ENCODE results near the gene CCDC69. TPM values are rescaled to one million over a fixed set of nuclear protein-coding genes. Genes with fewer than 3 reads are reported as not detected.

CCDC69 gene
- polyA plus RNA-seq, 2 of the 4 experiments (the other 2 are of a cell fraction), result 2.9 to 3.0 TPM

DNA sequence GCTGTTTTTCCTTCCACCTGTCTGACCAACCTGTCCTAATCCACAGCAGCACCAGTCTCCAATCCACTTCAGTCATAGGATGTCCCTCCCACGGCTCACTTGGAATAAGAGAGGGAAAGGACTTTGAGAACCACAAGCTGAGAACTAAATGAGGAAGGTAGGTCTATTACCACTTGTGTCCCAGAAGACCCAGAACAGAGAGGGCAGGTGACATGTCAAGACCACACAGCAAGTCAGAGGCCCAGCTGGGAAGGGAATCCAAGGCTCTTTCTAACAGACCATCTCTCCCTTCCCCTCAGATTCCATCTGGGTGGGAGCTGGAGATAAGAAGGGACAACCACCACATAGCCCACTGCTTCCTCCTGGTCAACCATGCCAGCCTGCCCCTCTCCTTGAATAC is 81.0 kb downstream of the CCDC69 start:
- WGBS (ENCODE audit: missing lambda C conversion rate), result 50% methylated on average over 1 of the region's 1 CpG
- ATAC-seq, result no peak
- Histone ChIP-seq H3K27ac (no peak overlapping the region), H3K4me3 (no peak overlapping the region), H3K4me2 (no peak overlapping the region), H3K9me3 (no peaks in the 10 kb centered on the region), H3K4me1 (no peaks in the 10 kb centered on the region)
- no peak for DNase-seq (ENCODE audit: low read depth in 1 of 2, low spot score in 1 of 2)
- no peak for TF ChIP-seq ZNF302 (CRISPR knock-in tag; IDR thresholded peaks at IDR 0.05)
- no peak for TF ChIP-seq RAD21 (conservative IDR thresholded peaks at IDR 0.05 in 1 of 2, IDR thresholded peaks at IDR 0.05 in 1 of 2)
- TF ChIP-seq ZC3H11A (IDR thresholded peaks at IDR 0.05), result no peak
- TF ChIP-seq MYC (IDR thresholded peaks at IDR 0.05; ENCODE audit: borderline replicate concordance, low read length), result no peak
- no peak for TF ChIP-seq EHF (CRISPR knock-in tag; IDR thresholded peaks at IDR 0.05)
- TF ChIP-seq ZSCAN20 (CRISPR knock-in tag; IDR thresholded peaks at IDR 0.05), result no peak
- no peak for TF ChIP-seq NFE2L2 (conservative IDR thresholded peaks at IDR 0.05; ENCODE audit: low read length)
- TF ChIP-seq CTCF (IDR thresholded peaks at IDR 0.05), result no peak
- POLR2A ChIA-PET, result no interaction called here
- CTCF ChIA-PET, result interaction anchor here (1.5 to 7.4 kb wide), 4 partner anchors 17 to 91 kb away, joined by 4 to 39 read pairs (median 16); no protein-coding TSS in a partner anchor
- no peak for FAIRE-seq

DNA sequence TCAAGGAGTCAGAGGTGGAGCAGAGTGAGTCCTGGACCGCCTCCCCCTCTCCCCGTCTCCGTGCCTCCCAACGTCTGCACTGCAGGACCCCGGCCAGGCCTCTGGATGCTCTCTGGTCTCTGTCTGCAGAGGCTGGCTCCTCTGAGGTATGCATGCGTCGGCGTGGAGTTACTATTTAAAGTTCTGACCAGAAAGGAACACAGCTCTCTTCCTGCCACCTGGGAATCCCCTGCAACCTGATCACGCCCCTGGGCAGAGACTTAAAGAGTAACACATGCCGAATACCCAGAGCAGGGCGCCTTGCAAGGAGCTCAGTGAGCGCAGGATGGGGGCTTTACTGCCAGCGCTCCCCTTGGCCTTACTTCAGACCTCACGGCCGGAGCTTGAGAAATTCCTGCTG is 82.4 kb downstream of the CCDC69 start:
- DNase-seq (ENCODE audit: low read depth in 1 of 2, low spot score in 1 of 2), result no peak
- CTCF ChIA-PET, result interaction anchor here (0.7 to 7.4 kb wide), 6 partner anchors 9 to 90 kb away, joined by 3 to 39 read pairs (median 7); no protein-coding TSS in a partner anchor
- no peak overlapping the region for H3K4me3 ChIP-seq

GRCh38 chr5:151140686-151141459 is 83.0 kb downstream of the CCDC69 start:
- FAIRE-seq (no peak), DNase-seq (ENCODE audit: low read depth in 1 of 2, low spot score in 1 of 2) (no peak), ATAC-seq (no peak)
- TF ChIP-seq EHF (CRISPR knock-in tag; IDR thresholded peaks at IDR 0.05), result no peak
- TF ChIP-seq CBX2 (IDR thresholded peaks at IDR 0.05; ENCODE audit: borderline replicate concordance, low read depth), result no peak
- no peak for TF ChIP-seq MAFK (IDR thresholded peaks at IDR 0.05; ENCODE audit: partially characterized antibody)
- TF ChIP-seq EP300 (IDR thresholded peaks at IDR 0.05), result no peak
- no peak for TF ChIP-seq ZC3H11A (IDR thresholded peaks at IDR 0.05)
- no peak for TF ChIP-seq CEBPB (IDR thresholded peaks at IDR 0.05)
- no peak for TF ChIP-seq RARB (CRISPR knock-in tag; IDR thresholded peaks at IDR 0.05)
- TF ChIP-seq HEYL (CRISPR knock-in tag; IDR thresholded peaks at IDR 0.05), result no peak
- no peak for TF ChIP-seq ESRRA (IDR thresholded peaks at IDR 0.05; ENCODE audit: borderline replicate concordance, low read length)
- TF ChIP-seq NR3C1 (IDR thresholded peaks at IDR 0.05), result no peak
- TF ChIP-seq, protein P1, sequence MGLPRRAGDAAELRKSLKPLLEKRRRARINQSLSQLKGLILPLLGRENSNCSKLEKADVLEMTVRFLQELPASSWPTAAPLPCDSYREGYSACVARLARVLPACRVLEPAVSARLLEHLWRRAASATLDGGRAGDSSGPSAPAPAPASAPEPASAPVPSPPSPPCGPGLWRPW (IDR thresholded peaks at IDR 0.05), result no peak
- no peak for TF ChIP-seq ZFP36 (IDR thresholded peaks at IDR 0.05; ENCODE audit: borderline replicate concordance, partially characterized antibody)
- TF ChIP-seq GATA3 (IDR thresholded peaks at IDR 0.05; ENCODE audit: borderline replicate concordance), result no peak
- no peak for TF ChIP-seq POLR2AphosphoS2 (conservative IDR thresholded peaks at IDR 0.05; ENCODE audit: low read length)
- Histone ChIP-seq H3K4me1 (no peaks in the 10 kb centered on the region), H3K9me3 (no peaks in the 10 kb centered on the region), H3K4me3 (no peak overlapping the region), H3K4me2 (no peak overlapping the region), H3K27ac (no peak overlapping the region)
- WGBS (ENCODE audit: missing lambda C conversion rate), result 76% methylated on average over 7 of the region's 7 CpGs
- POLR2A ChIA-PET, result no interaction called here
- CTCF ChIA-PET, result interaction anchor here (1.5 to 7.4 kb wide), 5 partner anchors 9 to 90 kb away, joined by 5 to 39 read pairs (median 7); no protein-coding TSS in a partner anchor

More for the DNA sequence above, 82.4 kb downstream of the CCDC69 start:
- TF ChIP-seq ZFP36 (IDR thresholded peaks at IDR 0.05; ENCODE audit: borderline replicate concordance, partially characterized antibody), result no peak
- no peak for TF ChIP-seq FOSL2 (IDR thresholded peaks at IDR 0.05)
- no peak for TF ChIP-seq FOSL2 (CRISPR knock-in tag; IDR thresholded peaks at IDR 0.05)
- no peak for TF ChIP-seq KDM5A (IDR thresholded peaks at IDR 0.05)
- no peak for TF ChIP-seq RCOR1 (IDR thresholded peaks at IDR 0.05; ENCODE audit: low read depth, low read length)
- no peak for TF ChIP-seq HEYL (CRISPR knock-in tag; IDR thresholded peaks at IDR 0.05)
- TF ChIP-seq MYC (IDR thresholded peaks at IDR 0.05; ENCODE audit: borderline replicate concordance, low read length), result no peak
- TF ChIP-seq TP53 (CRISPR knock-in tag; IDR thresholded peaks at IDR 0.05), result no peak
- no peak for TF ChIP-seq TFCP2L1 (CRISPR knock-in tag; IDR thresholded peaks at IDR 0.05)
- TF ChIP-seq CHD2 (IDR thresholded peaks at IDR 0.05; ENCODE audit: low read length, partially characterized antibody), result no peak
- TF ChIP-seq, protein P2, sequence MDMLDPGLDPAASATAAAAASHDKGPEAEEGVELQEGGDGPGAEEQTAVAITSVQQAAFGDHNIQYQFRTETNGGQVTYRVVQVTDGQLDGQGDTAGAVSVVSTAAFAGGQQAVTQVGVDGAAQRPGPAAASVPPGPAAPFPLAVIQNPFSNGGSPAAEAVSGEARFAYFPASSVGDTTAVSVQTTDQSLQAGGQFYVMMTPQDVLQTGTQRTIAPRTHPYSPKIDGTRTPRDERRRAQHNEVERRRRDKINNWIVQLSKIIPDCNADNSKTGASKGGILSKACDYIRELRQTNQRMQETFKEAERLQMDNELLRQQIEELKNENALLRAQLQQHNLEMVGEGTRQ (IDR thresholded peaks at IDR 0.05), result no peak
- no peak for TF ChIP-seq CBX8 (IDR thresholded peaks at IDR 0.05)
- TF ChIP-seq SREBF2 (IDR thresholded peaks at IDR 0.05), result no peak
- TF ChIP-seq BHLHE40 (IDR thresholded peaks at IDR 0.05; ENCODE audit: low read depth, low read length), result no peak
- TF ChIP-seq HDAC2 (IDR thresholded peaks at IDR 0.05), result no peak
- no peak for TF ChIP-seq CEBPB (IDR thresholded peaks at IDR 0.05)
- TF ChIP-seq CBX2 (IDR thresholded peaks at IDR 0.05; ENCODE audit: borderline replicate concordance, low read depth), result no peak
- TF ChIP-seq GATA3 (IDR thresholded peaks at IDR 0.05; ENCODE audit: borderline replicate concordance), result no peak
- Histone ChIP-seq H3K27ac (no peak overlapping the region), H3K4me1 (no peaks in the 10 kb centered on the region), H3K9me3 (no peaks in the 10 kb centered on the region), H3K4me2 (no peak overlapping the region)
- WGBS (ENCODE audit: missing lambda C conversion rate), result 70% methylated on average over 8 of the region's 15 CpGs
- FAIRE-seq (no peak), ATAC-seq (no peak)
- POLR2A ChIA-PET, result no interaction called here
